NCI-H2196 (cell line): ENCODE data around the gene ARID3A.
A peak's percentile ranks its signal among the peaks of the same experiment; 100 is the strongest.
"Not testable (repeated sequence)": the region's sequence is repeated elsewhere in the genome, so short reads cannot be mapped to it uniquely, and the experiment has no call there.

ENCODE experiments used
- DNase-seq: peaks from one replicate; lab custom pipeline; 2025; ENCODE audit not compliant: unreplicated experiment; lab: John Stamatoyannopoulos, UW

The ARID3A gene

DNA sequence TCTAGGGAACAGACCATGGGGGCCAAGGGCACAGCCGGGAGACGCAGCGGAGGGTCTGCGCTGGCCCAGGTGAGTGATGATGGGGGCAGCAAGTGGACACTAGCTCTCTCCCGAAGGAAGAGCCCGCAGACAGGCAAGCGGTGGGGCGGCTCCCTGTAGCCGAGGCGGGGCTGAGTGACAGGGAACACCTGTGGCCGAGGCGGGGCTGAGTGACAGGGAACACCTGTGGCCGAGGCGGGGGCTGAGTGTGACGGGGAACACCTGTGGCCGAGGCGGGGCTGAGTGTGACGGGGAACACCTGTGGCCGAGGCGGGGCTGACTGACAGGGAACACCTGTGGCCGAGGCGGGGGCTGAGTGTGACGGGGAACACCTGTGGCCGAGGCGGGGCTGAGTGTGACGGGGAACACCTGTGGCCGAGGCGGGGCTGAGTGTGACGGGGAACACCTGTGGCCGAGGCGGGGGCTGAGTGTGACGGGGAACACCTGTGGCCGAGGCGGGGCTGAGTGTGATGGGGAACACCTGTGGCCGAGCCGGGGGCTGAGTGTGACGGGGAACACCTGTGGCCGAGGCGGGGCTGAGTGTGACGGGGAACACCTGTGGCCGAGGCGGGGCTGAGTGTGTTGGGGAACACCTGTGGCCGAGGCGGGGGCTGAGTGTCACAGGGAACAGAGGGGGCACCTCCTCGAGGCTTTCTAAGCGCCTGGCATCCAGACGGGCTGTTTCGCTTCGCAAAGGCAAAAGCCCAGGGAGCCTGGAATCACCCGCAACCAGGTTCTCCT, 34.2 kb upstream of the ARID3A start:
- not testable (repeated sequence) for DNase-seq

- DNase-seq: no peak
Observed at GRCh38 chr19:892243-892893, 33.5 kb upstream of the ARID3A start.

DNA sequence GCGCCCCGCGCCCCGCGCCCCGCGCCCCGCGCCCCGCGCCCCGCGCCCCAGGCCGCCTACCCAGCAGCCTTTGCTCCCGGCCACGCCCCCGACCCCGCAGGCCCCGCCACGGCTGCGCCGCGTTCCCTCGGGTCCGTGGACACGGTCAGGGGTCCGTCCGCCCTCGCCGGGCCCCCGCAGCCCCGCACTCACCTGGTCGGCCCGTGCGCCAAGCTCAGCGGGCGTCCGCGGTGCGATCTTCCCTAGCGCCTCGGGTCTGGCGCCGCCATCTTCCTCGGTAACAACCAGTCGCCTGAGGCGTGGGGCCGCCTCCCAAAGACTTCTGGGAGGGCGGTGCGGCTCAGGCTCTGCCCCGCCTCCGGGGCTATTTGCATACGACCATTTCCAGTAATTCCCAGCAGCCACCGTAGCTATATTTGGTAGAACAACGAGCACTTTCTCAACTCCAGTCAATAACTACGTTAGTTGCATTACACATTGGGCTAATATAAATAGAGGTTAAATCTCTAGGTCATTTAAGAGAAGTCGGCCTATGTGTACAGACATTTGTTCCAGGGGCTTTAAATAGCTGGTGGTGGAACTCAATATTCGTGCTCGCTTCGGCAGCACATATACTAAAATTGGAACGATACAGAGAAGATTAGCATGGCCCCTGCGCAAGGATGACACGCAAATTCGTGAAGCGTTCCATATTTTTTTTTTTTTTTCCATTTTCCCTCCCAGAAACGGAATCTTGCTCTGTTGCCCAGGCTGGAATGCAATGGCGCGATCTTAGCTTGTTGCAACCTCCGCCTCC, 32.7 kb upstream of the ARID3A start, which contains the start of the genes MED16 and RNU6-9:
MED16 (minus strand) TSS at position 294 of the 796 bp plus-strand sequence. CDS start 2,056 bp downstream, outside the sequence.
RNU6-9 (plus strand) TSS at position 591 of the 796 bp plus-strand sequence.
- peak; percentile 94 for DNase-seq

DNA sequence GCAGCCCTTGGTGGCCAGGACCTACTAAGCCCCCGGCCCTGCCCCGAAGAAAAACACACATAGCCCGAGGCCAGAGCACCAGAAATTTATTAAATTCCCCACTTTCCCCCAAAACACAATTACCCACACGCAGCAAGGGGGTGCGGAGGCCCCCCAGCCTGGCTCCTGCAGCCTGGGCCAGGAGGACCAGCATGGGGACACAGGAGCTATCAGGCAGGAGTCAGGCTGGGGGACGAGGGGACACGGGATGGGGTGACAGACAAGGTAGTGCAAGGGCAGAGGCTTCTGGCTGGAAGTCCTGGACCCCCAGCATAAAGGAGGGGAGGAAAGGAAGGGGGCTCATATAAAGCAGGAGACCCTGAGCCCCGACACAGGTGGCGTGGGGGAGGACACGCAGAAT, 29.4 kb upstream of the ARID3A start:
- no peak for DNase-seq

- no peak for DNase-seq
Observed at GRCh38 chr19:896999-897398, 28.8 kb upstream of the ARID3A start.

GRCh38 chr19:897442-898039, 28.3 kb upstream of the ARID3A start:
- no peak for DNase-seq

- no peak for DNase-seq
Observed at GRCh38 chr19:898663-899062, 27.2 kb upstream of the ARID3A start.

DNA sequence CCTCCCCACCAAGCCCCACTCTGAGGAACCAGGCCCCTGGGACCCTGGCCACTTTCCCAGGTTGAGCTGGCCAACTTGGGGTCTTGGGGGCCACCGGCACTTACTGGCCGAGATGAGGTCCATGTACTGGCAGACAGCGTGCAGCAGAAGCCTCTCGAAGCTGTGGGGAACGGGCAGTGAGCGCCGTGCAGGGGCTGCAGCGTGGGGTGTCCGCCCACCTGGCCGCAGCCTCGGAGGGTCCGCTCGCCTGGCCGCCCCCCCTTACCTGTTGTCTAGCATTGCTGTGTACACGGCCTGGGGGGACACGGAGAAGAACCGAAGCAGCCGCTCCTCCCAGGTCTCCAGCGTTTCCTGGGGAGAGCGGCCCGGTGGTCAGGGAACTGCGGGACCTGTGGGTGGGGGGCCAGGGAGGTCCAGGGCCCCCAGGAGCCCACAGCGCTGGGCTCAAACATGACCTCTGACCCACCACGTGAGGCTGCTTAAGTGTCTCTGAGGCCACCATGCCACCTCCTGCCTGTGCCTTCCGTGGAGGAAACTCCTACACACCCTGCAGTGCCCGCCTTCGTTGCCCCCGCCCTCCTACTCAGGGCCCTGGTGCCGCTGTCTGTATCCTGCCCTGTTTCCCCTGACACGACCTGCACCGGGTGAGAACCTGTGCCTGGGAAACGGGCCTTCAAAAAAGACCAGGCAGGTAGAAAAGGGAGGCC, 26.3 kb upstream of the ARID3A start:
- DNase-seq: no peak

DNA sequence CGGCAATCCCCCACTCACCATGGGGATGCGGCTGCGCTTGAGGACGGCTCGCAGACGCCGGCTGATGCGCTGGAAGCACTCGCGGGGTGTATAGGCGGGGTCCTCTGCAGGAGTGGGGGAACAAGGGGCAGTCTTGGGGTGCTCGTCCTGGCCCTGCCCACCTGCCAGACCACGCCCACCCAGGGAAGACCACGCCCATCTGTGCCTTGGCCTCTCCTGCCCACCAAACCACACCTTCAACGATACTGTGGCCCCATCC, 25.9 kb upstream of the ARID3A start:
- no peak for DNase-seq

DNA sequence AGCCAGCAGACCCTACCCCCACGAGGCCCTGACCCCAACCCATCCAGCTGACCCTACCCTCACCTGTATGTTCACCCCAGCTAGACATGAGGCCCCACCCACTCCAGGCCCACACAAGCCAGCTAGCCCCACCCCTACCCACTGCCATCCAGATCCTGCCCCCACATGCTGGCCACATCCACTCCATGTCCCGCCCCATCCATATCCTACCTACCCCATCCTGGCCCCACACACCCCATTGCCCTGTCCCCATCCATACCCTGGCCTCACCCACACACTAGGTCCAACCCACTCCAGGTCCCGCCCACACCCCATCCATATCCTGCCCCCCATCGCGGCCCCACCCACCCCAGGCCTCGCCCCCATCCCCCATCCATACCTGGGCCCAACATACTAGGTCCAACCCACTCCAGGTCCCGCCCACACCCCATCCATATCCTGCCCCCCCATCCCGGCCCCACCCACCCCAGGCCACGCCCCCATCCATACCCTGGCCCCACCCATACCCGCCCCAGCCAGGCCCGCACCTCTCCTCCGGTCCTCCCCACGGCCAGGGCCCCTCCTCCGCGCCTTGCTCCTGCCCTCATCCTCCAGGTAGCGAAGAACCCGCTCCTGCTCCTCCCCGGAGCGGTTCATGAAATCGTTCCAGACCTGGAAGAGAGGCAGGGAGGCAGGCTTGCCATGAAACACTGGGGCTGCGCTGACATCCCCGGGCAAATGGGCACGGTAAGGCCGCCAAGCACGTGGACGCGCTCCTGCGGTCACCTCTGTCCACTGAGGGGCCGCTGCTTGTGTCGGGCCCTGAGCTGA, 25.3 kb upstream of the ARID3A start:
- peak; percentile 31 for DNase-seq

GRCh38 chr19:901216-902092, 24.4 kb upstream of the ARID3A start:
- no peak for DNase-seq

- no peak for DNase-seq
Observed at GRCh38 chr19:902093-902370, 23.8 kb upstream of the ARID3A start.

DNA sequence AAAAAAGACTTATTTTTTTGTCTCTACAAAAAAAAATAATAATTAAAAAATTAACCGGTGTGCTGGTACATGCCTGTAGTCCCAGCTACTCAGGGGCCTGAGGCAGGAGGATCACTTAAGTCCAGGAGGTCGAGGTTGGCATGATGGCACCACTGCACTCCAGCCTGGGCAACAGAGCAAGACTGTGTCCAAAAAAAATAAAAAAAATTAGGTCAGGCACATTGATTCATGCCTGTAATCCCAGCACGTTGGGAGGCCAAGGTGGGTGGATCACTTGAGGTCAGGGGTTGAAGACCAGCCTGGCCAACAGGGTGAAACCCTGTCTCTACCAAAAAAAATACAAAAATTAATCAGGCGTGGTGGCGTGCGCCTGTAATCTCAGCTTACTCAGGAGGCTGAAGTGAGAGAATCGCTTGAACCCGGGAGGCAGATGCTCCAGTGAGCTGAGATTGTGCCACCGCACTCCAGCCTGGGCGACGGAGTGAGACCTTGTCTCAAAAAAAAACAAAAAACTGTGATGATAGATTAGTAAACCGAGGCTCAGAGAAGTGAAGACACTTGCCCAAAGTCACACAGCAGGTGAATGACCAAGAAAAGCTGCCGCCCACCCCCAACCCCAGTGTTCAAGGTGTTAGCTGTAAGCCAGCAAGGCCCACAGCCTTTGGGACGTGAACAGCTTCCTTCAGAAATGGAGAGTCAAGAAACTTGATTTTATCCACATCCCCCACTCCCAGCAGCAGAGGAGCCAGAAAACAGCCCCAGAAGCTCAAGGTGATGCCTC, 23.2 kb upstream of the ARID3A start:
- DNase-seq: no peak

GRCh38 chr19:903266-903797, 22.5 kb upstream of the ARID3A start:
- DNase-seq: no peak

GRCh38 chr19:904545-904944, 21.3 kb upstream of the ARID3A start:
- no peak for DNase-seq

- no peak for DNase-seq
Observed at GRCh38 chr19:906480-906879, 19.4 kb upstream of the ARID3A start.

GRCh38 chr19:907183-907853, 18.5 kb upstream of the ARID3A start:
- no peak for DNase-seq
